Activated T-cell treated with anti-CD3 and anti-CD28 coated beads, Interleukin-2, amount 50 U/mL, for 72 hours (primary cell): ENCODE results near the gene CDK19. TPM values are rescaled to one million over a fixed set of nuclear protein-coding genes. Genes with fewer than 3 reads are reported as not detected.

Experiments
- ATAC-seq, 2 donors: fragments of 150-1000 bp; cut with Tn5 transposase; replicated peaks in 1 of 2; 2 replicates each; pipeline ENCODE4 v1.10.0; 2021; ENCODE audit warnings: moderate library complexity in 2 of 2, mild to moderate bottlenecking in 1 of 2
- DNase-seq, 2 donors: peaks; one replicate each; pipeline ENCODE4 v3.0.0; 2021 to 2022; ENCODE audit warnings: mixed read lengths in 1 of 2
- H3K27ac Mint-ChIP-seq: one replicate; pipeline ENCODE4 v1.8.0; 2022; ENCODE audit warnings: mild to moderate bottlenecking, moderate library complexity, mixed read lengths
- H3K27me3 Mint-ChIP-seq: one replicate; pipeline ENCODE4 v1.8.0; 2022; ENCODE audit warnings: low read depth, mixed read lengths
- H3K36me3 Mint-ChIP-seq, 2 donors: one replicate each; pipeline ENCODE4 v1.8.0; 2022; ENCODE audit warnings: mixed read lengths in 2 of 2, mild to moderate bottlenecking in 1 of 2; ENCODE audit not compliant: insufficient read depth in 2 of 2
- H3K4me1 Mint-ChIP-seq: one replicate; pipeline ENCODE4 v1.8.0; 2022; ENCODE audit warnings: low read depth, mixed read lengths
- H3K4me3 Mint-ChIP-seq, 2 donors: one replicate each; pipeline ENCODE4 v1.8.0; 2022; ENCODE audit warnings: mild to moderate bottlenecking in 2 of 2, mixed read lengths in 2 of 2, moderate library complexity in 2 of 2
- H3K9me3 Mint-ChIP-seq, 2 donors: one replicate each; pipeline ENCODE4 v1.8.0; 2022; ENCODE audit warnings: mixed read lengths in 2 of 2
- total RNA-seq, 2 donors: library from RNA; stranded (reverse); gene quantifications; one replicate each; pipeline ENCODE4 v1.2.3, GENCODE V29; 2022

Gene CDK19
- total RNA-seq, 2 donors from 2014 or later = 31.9 to 34.0 TPM

DNA sequence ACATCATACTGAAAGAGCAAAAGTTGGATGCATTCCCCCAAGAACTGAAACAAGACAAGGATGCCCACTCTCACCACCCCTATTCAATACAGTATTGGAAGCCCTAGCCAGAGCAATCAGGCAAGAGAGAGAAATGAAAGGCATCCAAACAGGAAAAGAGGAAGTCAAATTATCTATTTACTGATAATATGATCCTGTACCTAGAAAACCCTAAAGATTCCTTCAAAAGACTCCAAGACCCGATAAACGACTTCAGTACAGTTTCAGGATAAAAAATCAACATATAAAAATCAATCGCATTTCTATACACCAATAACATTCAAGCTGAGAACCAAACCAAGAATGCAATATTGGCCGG lies 14.5 kb downstream of the CDK19 start:
- H3K36me3 Mint-ChIP-seq = peaks cover 0 to 2% of the 10 kb centered on the region in 2 donors
- no peak overlapping the region for H3K27ac Mint-ChIP-seq
- no peak overlapping the region for H3K4me3 Mint-ChIP-seq
- H3K27me3 Mint-ChIP-seq = no peaks in the 10 kb centered on the region
- no peak for ATAC-seq
- H3K4me1 Mint-ChIP-seq = peaks cover 13% of the 10 kb centered on the region
- no peaks in the 10 kb centered on the region for H3K9me3 Mint-ChIP-seq
- DNase-seq = no peak

DNA sequence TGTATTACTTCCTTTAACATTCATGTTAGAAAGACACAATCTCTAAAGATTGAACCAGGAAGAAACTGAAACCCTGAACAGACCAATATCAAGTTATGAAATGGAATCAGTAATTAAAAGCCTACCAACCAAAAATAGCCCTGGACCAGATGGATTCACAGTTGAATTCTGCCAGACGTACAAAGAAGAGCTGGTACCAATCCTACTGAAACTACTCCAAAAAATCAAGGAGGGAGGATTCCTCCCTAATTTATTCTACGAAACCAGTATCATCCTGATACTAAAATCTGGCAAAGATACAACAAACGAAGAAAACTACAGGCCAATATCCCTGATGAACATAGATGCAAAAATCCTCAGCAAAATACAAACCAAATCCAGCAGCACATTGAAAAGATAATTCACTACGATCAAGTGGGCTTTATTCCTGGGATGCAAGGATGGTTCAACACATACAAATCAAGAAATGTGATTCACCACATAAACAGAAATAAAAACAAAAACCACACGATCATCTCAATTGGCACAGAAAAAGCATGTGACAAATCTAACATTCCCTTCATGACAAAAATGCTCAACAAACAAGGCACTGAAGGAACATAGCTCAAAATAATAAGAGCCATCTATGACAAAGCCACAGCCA lies 15.0 kb downstream of the CDK19 start:
- no peak for ATAC-seq
- peaks cover 0 to 2% of the 10 kb centered on the region in 2 donors for H3K36me3 Mint-ChIP-seq
- no peak for DNase-seq
- no peak overlapping the region for H3K27ac Mint-ChIP-seq
- H3K4me3 Mint-ChIP-seq = no peak overlapping the region
- peaks cover 13% of the 10 kb centered on the region for H3K4me1 Mint-ChIP-seq
- H3K27me3 Mint-ChIP-seq = no peaks in the 10 kb centered on the region
- no peaks in the 10 kb centered on the region for H3K9me3 Mint-ChIP-seq

DNA sequence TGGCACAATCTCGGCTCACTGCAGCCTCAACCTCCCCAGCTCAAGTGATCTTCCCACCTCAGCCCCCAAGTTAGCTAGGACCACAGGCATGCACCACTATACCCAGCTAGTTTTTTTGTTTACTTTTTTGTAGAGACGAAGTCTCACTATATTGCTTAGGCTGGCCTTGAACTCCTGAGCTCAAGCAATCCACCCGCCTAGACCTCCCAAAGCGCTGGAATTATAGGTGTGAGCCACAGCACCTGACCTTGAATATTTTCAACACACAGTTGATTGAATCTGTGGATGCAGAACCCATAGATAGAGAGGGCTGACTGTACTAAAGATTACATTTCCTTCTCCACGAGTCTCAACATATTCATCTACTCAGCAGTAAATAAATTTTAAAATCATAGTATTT lies 15.6 kb downstream of the CDK19 start:
- no peak overlapping the region for H3K27ac Mint-ChIP-seq
- DNase-seq (no peak), ATAC-seq (no peak)
- no peak overlapping the region for H3K4me3 Mint-ChIP-seq
- no peaks in the 10 kb centered on the region for H3K27me3 Mint-ChIP-seq
- H3K36me3 Mint-ChIP-seq = peaks cover 0 to 2% of the 10 kb centered on the region in 2 donors
- no peaks in the 10 kb centered on the region for H3K9me3 Mint-ChIP-seq
- H3K4me1 Mint-ChIP-seq = peaks cover 13% of the 10 kb centered on the region

DNA sequence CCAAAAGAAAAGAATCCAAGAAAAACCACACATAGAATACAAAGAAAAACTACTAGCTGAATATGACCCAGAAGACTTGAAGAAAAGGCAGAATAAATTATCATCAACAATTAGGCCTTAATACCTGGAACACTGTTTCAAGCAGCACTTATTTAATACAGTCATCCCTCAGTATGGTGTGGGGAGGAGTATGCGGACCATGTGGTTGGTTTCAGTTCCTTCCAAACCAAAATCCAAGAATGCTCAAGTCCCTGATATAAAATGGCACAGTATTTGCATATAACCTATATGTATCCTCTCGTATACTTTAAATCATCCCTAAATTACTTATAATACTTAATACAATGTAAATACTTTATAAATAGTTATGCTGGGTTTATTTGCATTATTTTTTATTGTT lies 16.1 kb downstream of the CDK19 start:
- no peaks in the 10 kb centered on the region for H3K27me3 Mint-ChIP-seq
- no peaks in the 10 kb centered on the region for H3K9me3 Mint-ChIP-seq
- no peak overlapping the region for H3K4me3 Mint-ChIP-seq
- peaks cover 0 to 2% of the 10 kb centered on the region in 2 donors for H3K36me3 Mint-ChIP-seq
- ATAC-seq (no peak), DNase-seq (no peak)
- peaks cover 13% of the 10 kb centered on the region for H3K4me1 Mint-ChIP-seq
- no peak overlapping the region for H3K27ac Mint-ChIP-seq

DNA sequence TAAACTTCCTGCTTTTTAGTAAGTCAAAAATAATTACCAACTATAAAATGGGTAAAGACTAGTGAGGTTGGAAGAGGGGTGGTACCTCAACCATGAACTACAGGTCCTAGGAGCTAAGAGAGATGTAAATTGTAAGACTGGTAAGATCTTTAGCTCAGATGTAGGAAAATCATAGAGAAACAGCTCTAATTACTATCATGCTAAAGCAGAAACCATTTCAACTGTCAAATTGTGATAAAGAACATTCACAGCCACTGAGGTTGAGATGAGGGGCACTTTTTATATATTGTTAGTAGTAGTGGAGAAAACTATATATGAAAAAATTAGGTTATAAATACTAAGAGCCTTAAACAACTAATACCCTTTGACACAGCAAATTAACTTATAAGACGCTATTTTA lies 20.0 kb downstream of the CDK19 start:
- Mint-ChIP-seq H3K36me3 (peaks cover 0 to 2% of the 10 kb centered on the region in 2 donors), H3K27ac (no peak overlapping the region), H3K27me3 (no peaks in the 10 kb centered on the region), H3K4me1 (peaks cover 8% of the 10 kb centered on the region), H3K4me3 (no peak overlapping the region), H3K9me3 (no peaks in the 10 kb centered on the region)
- ATAC-seq (no peak), DNase-seq (no peak)

DNA sequence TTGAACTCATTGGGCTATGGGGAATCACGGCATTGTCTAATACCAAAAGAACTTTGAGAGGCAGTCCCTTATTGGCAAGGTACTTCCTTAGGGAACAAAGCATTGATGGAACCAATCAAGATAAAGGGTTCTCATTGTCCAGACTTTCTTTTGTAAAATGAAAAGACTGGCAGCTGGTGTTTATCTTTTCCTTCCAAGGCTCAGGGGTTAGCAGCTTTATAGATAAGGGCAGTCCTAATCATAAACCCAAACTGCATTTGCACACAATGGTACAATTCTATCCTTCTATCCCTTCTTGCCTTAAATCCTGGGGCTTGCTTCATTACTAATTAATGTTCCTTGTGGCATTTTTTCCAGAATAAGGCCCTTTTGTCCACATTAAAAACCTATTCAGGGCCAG lies 28.6 kb downstream of the CDK19 start:
- H3K27ac Mint-ChIP-seq = no peak overlapping the region

DNA sequence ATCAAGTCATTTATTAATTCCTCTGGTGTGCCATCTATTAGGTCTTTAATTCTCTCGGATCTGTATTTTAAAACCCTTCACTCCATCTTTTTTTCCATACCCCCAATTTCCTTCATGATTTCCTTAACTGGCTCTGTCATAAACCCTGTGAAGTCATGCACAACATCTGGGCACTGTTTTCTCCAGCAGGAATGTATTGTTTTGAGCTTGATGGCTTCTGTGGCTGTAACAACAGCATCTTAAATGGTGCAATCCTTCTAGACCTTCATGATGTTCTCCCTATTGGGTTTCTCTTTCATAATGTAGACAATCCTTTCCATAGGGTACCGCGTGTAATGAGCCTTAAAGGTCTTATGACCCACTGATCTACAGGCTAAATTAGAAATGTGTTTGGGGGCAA lies 29.0 kb downstream of the CDK19 start:
- Mint-ChIP-seq H3K9me3 (peaks cover 3 to 4% of the 10 kb centered on the region in 2 donors), H3K27ac (no peak overlapping the region), H3K4me1 (peaks cover 33% of the 10 kb centered on the region), H3K36me3 (peaks cover 7 to 8% of the 10 kb centered on the region in 2 donors), H3K27me3 (no peaks in the 10 kb centered on the region), H3K4me3 (no peak overlapping the region)
- no peak for DNase-seq
- ATAC-seq = no peak

More for the DNA sequence above, 28.6 kb downstream of the CDK19 start:
- no peak for DNase-seq
- Mint-ChIP-seq H3K27me3 (no peaks in the 10 kb centered on the region), H3K4me3 (no peak overlapping the region), H3K36me3 (peaks cover 7 to 8% of the 10 kb centered on the region in 2 donors), H3K4me1 (peaks cover 28% of the 10 kb centered on the region), H3K9me3 (peaks cover 3 to 4% of the 10 kb centered on the region in 2 donors)
- ATAC-seq = no peak

DNA sequence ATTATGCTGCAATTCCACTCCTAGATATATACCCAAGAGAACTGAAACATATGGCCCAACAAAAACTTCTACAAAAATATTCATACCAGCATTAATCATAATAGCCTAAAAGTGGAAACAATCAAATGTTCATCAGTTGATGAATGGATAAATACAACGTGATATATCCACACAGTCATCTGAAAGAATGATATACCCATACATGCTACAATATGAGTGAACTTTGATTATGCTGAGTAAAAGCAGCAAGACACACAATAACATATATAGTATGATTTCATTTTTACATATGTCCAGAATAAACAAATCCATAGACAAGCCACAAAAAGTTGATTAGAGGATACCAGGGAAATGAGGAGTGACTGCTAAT lies 30.7 kb downstream of the CDK19 start:
- peak; percentile 25 to 41 for ATAC-seq
- Mint-ChIP-seq H3K27me3 (no peaks in the 10 kb centered on the region), H3K27ac (no peak overlapping the region), H3K4me1 (peaks cover 37% of the 10 kb centered on the region), H3K36me3 (peaks cover 7 to 8% of the 10 kb centered on the region in 2 donors), H3K9me3 (peaks cover 3 to 4% of the 10 kb centered on the region in 2 donors), H3K4me3 (peak overlapping the region in 1 of 2 donors; percentile 37)
- no peak for DNase-seq

DNA sequence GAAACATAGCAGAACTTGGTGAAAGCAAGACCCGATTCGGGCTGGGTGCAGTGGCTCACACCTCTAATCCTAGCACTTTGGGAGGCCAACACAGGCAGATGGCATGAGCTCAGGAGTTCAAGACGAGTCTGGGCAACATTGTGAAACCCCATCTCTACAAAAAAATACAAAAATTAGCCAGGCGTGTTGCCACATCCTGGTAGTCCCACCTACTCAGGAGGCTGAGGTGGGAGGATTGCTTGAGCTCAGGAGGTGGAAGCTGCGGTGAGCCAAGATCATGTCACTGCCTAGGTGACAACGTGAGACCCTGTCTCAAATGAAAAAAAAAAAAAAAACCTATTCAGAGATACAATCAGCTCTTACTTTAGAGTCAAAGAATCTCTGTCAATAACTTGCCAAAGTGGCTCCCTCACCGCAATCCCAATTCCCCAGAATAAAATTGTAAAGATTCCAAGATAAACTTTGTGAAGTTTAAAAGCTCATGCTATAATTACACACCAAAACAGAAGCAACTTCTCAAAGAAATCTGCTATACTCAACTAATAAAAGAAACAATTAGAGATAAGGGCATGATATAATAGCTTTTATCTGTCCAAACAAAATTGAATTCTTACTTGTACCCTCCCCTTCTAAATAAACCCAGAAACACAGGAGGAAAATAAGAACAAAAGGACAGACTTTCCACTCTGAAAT lies 33.6 kb downstream of the CDK19 start:
- no peaks in the 10 kb centered on the region for H3K36me3 Mint-ChIP-seq
- ATAC-seq = no peak
- DNase-seq = no peak

DNA sequence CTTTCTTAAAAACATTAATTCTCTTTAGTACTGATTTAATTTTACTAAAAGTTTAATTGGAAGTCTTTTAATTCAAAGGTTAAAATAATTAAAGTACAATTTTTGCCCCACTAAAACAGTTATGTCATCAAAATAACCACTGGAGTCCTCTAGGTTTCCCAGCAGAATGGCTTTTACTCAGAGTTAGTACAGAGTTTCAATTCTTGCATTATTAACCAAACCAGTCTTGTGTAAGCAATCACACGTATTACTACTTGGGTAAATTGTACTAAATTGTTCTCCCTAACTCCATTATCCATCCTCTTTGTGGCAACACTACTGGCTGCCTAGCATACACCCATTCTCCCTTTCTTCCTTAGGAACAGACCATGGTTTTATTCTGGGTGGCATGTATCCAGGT lies 36.9 kb downstream of the CDK19 start:
- Mint-ChIP-seq H3K4me3 (no peak overlapping the region), H3K4me1 (peaks cover 22% of the 10 kb centered on the region), H3K27me3 (no peaks in the 10 kb centered on the region), H3K27ac (no peak overlapping the region), H3K36me3 (no peaks in the 10 kb centered on the region), H3K9me3 (no peaks in the 10 kb centered on the region)
- DNase-seq (no peak), ATAC-seq (no peak)

More for the DNA sequence above, 33.6 kb downstream of the CDK19 start:
- Mint-ChIP-seq H3K9me3 (no peaks in the 10 kb centered on the region), H3K27ac (no peak overlapping the region), H3K4me3 (no peak overlapping the region), H3K27me3 (no peaks in the 10 kb centered on the region), H3K4me1 (peaks cover 37% of the 10 kb centered on the region)

DNA sequence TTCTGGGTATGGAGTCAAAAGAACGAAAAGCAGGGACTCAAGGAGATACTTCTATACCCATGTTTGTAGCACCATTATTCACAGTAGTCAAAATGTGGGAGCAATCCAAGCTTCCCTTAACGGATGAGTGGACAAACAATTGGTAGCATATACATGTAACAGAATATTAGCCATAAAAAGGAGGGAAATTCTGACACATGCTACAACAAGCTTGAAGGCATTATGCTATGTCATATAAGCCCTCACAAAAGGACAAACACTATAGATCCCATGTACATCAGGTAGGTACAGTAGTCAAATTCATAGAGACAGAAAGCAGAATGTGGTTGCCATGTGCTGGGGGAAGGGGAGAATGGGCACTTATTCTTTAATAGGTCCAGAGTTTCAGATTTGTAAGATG lies 37.6 kb downstream of the CDK19 start:
- H3K27ac Mint-ChIP-seq = no peak overlapping the region
- H3K4me1 Mint-ChIP-seq = peaks cover 15% of the 10 kb centered on the region
- no peaks in the 10 kb centered on the region for H3K36me3 Mint-ChIP-seq
- DNase-seq = no peak
- ATAC-seq = no peak
- H3K9me3 Mint-ChIP-seq = no peaks in the 10 kb centered on the region
- no peak overlapping the region for H3K4me3 Mint-ChIP-seq
- H3K27me3 Mint-ChIP-seq = no peaks in the 10 kb centered on the region

DNA sequence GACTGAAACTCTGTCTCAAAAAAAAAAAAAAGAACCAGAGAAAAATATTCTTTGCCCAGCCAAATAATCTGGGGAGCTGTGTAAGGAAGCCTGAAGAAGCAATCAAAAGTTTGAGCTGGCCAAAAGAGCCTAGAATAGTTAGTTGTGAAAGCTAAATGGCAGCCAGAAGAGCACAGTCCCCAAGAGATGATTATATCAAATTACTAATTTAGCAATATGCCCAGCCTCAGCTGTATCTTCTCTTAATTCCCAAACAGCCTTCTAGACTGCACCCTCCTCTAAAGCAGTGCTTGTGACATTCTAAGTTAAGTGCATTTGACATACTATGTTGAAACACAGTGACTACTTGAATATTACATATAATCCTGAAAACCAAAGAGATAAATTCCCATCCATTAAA lies 38.9 kb downstream of the CDK19 start:
- Mint-ChIP-seq H3K4me1 (peaks cover 6% of the 10 kb centered on the region), H3K27me3 (no peaks in the 10 kb centered on the region), H3K9me3 (no peaks in the 10 kb centered on the region), H3K36me3 (peaks cover 0 to 4% of the 10 kb centered on the region in 2 donors), H3K4me3 (no peak overlapping the region), H3K27ac (no peak overlapping the region)
- no peak for DNase-seq
- no peak for ATAC-seq

DNA sequence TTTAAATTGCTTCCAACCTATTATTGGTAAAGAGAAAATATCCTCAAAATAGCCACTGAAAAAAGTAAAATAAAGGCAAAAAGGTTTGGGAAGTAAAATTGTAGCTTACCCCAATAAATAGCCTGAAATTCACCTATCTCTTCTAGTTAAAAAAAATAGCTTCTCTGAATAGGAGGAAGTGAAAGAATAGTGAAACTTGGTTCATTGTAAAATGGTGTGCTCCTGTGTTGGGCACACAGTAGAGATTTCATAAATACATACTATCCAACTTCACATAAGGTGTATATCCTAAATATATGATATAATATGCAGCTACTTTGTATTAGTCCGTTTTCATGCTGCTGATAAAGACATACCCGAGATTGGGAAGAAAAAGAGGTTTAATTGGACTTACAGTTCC lies 45.3 kb downstream of the CDK19 start:
- no peak overlapping the region for H3K27ac Mint-ChIP-seq
- peaks cover 0 to 4% of the 10 kb centered on the region in 2 donors for H3K36me3 Mint-ChIP-seq
- ATAC-seq = no peak
- H3K4me3 Mint-ChIP-seq = no peak overlapping the region
- no peaks in the 10 kb centered on the region for H3K27me3 Mint-ChIP-seq
- DNase-seq = no peak
- no peaks in the 10 kb centered on the region for H3K4me1 Mint-ChIP-seq
- H3K9me3 Mint-ChIP-seq = peaks cover 0 to 2% of the 10 kb centered on the region in 2 donors

DNA sequence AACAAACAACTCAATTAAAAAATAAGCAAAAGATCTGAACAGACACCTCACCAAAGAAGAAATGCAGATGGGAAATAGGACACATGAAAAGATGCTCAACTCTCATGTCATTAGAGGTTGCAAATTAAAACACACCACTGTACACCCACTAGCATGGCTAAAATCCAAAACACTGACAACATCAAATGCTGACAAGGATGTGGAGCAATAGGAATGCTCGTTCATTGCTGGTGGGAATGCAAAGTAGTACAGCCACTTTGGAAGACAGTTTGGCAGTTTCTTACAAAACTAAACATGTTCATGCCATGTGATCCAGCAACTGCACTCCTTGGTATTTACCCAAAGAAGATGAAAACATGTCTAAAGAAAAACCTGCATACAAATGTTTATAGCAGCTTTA lies 47.2 kb downstream of the CDK19 start:
- peaks cover 0 to 4% of the 10 kb centered on the region in 2 donors for H3K36me3 Mint-ChIP-seq
- ATAC-seq = no peak
- H3K4me1 Mint-ChIP-seq = no peaks in the 10 kb centered on the region
- H3K9me3 Mint-ChIP-seq = peaks cover 0 to 2% of the 10 kb centered on the region in 2 donors
- H3K4me3 Mint-ChIP-seq = no peak overlapping the region
- no peak for DNase-seq
- H3K27ac Mint-ChIP-seq = no peak overlapping the region
- H3K27me3 Mint-ChIP-seq = no peaks in the 10 kb centered on the region
